Measurements from ENCODE around the gene THOP1.
"Not testable (repeated sequence)": the region's sequence is repeated elsewhere in the genome, so short reads cannot be mapped to it uniquely, and the experiment has no call there.

The THOP1 gene

DNA sequence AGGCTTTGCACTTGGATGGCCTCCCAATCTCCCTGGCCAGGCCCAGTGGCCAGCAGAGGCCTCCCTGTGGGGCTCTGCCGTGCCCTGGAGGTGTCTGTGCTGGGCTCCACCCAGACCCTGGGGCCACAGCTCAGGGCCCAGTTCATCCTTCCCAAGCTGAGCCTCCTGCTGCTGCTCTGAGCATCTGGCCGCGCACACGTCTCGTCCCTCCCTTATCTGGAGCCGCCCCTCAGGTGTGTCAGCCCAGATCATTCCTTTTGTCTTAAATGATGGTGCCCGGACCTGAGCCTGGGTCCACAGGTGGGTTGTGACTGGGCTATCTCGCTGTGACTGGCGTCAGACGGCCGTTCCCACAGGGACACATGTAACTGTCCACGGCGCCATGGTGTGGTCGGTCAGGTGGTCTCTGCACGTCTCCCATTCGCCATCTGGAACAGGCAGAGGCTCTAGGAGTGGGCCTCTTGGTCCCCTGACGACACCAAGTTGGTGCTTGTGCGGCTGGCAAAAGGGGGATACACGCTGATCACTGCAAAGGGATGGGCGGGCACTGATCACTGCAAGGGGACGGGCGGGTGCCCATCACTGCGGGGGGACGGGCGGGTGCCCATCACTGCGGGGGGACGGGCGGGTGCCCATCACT lies 20.1 kb downstream of the THOP1 start:
- DNase-seq, result no peak

DNA sequence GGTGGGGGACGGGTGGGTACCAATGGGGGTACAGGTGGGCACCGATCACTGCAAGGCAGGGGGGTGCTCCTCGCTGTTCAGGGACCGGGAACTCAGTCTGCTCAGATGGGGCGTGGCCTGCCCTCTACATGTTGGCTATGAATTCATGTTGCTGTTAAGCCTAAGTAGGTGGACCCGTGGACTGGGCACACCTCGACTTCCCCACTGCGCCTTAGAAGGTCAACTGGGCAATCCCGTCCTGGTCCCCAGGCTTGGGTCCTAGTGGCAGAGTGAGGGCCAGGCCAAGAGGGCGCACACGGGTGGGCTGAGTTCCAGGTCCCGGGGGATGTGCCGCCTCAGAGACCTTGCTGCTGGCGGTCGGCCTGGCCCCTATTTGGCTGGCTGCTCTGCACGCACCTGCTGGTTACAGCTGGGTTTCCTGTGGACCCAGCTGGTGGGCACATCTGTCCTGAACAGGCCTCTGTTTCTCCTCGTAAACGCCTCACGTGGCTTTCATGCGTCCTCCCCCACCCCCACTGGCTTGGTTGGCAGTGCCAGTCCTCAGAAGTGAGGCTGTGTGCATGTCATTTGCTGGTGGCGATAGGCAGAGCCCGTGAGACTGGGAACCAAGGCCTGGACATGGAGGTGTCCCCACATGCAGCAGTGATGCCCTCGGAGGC lies 20.8 kb downstream of the THOP1 start:
- DNase-seq, result no peak

DNA sequence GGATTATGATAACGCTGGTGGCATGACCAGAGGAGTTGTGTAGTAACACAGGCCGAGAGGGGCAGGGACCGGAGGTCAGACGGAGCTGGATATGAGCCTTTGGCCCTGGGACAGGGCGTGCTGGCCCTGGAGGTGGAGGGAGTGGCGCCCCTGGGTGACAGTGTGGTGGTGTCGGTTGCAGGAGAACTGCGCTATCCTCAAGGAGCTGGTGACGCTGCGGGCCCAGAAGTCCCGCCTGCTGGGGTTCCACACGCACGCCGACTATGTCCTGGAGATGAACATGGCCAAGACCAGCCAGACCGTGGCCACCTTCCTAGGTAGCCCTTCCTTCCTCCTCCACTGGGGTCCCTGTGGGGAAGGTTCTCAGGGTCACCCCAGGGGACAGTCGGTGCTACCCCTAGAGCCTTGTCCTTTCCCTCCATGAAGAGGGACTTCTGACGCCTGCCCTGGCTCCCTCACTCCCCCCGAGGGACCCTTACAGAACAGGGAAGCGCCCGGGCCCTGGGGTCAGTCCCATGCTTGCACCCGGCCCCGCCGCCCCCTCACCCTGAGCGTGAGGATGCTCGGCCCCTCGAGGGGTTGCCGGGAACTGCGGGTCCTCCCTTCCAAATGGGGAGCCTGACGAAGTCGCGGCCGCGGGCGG lies 21.6 kb downstream of the THOP1 start:
- no peak for DNase-seq

DNA sequence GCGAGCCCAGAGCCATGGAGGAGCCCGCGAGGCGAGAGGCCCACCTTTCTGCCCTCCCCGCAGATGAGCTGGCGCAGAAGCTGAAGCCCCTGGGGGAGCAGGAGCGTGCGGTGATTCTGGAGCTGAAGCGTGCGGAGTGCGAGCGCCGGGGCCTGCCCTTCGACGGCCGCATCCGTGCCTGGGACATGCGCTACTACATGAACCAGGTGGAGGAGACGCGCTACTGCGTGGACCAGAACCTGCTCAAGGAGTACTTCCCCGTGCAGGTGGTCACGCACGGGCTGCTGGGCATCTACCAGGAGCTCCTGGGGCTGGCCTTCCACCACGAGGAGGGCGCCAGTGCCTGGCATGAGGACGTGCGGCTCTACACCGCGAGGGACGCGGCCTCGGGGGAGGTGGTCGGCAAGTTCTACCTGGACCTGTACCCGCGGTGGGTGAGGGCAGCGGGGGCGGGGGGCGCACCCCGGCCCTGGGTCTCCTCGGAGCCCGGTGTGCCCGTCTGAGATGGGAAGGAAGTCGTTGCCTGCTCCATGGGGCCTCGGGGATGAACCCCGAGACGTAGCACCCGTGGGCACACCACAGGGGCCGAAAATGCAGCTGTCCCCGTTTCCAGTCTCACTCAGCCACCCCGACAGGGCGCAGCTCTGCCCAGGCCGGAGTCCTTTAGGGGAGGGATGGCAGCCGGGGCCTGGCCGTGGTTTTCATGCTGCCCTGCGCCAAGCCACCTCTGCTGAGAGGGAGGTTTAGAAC lies 22.3 kb downstream of the THOP1 start:
- DNase-seq, result no peak

DNA sequence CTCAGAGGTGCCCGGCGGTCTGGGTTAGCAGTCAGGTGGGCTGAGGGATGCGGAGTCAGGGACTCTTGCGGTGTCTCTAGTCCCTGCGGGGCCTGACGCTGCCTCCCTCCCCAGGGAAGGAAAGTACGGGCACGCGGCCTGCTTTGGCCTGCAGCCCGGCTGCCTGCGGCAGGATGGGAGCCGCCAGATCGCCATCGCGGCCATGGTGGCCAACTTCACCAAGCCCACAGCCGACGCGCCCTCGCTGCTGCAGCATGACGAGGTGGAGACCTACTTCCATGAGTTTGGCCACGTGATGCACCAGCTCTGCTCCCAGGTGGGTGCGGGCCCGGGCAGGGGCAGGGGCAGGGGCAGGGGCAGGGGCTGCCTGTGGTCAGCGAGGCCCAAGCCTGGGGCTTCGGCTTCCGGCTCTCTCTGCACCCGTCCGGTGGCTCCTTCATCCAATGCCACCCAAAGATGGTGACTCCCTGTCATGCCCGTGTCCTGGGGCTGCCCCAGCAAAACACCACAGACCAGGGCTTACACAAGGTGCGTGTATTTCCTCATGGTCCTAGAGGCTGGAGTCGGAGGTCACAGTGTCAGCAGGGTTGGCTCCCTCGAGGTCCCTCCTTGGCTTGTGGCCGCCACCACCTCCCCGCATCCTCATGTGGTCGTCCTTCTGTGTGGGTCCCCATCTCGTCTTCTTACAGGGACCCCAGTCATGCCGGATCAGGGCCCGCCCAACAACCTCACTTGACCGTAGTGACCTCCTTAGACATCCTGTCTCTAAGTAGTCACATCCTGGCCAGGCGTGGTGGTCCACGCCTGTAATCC lies 23.0 kb downstream of the THOP1 start:
- no peak for DNase-seq

DNA sequence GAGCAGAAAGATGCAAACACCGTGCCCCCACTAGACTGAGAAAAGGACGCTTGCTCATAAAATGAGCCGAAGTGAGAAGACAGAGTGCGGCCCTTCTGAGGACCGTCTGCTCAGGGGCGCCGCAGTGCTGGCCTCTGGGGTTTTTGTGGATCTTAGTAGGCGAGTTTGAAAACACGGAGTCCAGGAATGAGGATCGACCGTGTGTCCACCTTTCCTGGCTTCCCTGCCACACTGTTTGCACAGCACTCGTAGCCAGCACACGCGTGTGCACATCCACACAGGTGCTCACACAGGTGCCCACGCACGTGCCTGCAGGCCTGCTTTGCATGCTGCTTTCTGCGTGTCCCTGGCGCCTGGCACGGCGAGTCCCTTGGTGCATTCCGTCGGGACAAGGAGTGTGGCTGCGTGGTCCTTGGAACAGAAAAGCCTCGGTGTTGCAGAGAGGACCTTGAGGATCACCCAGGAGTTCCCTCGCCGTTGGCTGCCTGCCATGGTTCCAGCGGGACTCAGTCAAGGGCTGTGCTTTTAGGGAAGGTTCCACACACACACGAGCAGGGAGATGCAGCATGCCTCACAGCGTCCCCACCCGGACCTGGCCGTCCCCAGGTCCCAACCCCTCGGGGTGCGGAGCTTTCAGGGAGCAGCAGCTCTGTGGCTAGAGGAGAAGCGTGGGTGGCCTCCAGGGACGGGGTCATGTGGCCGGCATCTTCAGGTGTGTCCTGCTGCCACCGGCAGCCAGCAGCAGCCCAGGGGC lies 24.3 kb downstream of the THOP1 start:
- no peak for DNase-seq

DNA sequence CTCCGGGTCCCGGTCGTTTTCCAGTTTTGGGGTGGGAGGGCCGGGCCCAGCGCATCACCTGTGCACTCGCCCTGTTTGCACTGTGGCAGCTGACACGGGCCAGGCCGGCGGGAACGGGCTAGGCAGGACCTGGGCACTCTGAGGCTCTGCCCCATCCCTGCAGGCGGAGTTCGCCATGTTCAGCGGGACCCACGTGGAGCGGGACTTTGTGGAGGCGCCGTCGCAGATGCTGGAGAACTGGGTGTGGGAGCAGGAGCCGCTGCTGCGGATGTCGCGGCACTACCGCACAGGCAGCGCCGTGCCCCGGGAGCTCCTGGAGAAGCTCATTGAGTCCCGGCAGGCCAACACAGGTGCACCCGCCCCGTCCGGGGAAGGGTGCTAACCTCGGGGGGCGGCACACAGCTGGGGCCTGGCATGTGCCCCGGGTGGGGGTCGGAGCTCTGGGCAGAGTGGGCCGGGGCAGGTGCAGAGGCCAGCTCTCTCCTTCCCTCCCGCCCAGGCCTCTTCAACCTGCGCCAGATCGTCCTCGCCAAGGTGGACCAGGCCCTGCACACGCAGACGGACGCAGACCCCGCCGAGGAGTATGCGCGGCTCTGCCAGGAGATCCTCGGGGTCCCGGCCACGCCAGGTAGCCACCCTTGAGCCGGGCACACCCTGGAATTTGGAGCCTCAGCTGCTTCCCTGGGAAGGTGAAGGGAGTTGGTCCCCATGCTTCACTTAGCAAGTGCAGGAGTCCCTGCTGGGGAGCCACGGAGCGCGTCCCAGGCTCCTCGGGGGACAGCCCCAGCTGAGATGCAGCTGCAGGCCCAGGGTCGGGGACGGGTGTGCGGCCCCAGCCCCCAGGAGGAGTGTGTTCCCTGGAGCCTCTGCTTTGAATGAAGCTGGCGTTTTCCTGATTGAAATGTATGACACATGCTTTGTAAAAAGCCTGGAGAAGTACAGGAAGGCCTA lies 25.1 kb downstream of the THOP1 start:
- no peak for DNase-seq

DNA sequence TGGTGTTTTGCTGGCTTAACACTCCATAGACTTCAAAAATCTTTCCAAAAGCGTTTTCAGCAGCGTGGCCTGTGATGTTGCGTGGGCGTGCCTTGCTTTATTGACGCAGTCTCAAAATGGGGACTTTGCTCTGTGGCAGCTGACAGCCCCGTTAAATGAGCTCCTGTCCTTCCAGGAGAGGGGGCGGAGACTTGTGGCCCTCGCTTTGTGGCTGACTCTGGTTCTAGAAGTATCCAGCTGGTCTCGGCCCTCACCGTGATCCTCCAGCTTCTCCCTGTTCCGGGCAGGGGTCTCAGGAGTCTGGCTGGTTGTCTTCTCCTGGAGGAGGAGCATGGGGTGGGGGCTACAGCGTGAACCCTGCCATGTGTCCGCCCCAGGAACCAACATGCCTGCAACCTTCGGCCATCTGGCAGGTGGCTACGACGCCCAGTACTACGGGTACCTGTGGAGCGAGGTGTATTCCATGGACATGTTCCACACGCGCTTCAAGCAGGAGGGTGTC lies 26.0 kb downstream of the THOP1 start:
- DNase-seq, result no peak

DNA sequence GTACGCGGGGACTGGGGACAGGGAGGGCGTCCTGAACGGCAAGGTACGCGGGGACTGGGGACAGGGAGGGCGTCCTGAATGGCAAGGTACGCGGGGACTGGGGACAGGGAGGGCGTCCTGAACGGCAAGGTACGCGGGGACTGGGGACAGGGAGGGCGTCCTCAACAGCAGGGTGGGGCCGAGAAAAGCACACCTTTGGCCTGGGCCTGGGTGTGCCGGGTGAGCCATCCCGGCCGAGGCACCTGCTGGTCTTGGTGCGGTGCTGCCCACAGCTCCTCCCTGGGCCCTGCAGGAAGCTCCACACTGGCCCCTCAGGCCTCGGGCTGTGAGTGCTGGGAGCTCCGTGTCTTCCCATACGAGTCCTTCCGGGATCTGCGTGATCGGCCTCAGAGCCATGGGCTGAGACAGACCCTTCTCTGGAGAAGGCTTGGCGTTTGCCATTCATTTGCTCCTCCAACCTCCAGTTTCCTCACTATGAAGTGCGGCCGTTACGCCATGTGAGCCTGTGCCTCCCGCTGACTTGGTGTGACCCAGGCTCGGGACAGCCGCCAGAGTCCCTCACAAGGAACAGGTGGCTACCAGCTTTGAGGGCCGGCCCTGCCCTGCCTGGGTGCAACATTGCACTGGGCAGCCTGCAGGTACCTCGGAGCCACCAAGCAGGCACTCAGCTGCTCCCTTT lies 26.6 kb downstream of the THOP1 start:
- DNase-seq, result no peak

DNA sequence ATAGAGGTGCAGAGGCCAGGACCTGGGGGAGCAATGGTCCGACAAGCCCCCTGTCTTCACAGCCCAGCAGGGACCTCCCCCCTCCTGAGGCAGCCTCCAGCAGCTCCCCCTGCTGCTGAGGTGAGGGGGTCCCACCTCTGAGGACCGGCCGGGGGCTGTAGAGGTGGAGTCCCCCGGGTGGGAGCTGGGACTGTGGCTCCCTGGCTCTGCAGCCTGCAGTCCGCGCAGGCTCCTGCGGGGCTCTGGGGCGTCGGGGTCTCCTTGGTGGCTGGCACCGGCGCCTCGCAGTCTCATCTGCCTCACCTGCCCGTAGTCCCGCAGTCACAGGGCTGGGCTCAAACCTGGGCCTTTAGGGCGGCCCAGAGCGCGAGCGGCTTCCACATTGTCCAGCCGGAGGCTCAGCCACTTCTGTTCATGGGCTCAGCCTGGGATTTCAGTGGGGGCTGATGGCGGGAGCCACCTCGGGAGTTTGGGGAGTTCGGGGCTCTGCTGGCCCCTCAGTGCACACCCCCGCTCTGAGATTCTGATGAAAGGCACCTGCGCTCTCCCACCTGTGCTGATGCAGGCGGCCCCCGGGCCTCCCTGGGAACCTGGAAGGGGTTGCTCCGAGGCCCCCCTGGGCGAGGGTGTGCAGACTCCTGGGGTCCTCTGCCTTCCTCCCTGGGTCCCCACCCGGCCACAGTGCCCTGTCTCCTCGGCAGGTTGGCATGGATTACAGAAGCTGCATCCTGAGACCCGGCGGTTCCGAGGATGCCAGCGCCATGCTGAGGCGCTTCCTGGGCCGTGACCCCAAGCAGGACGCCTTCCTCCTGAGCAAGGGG lies 27.3 kb downstream of the THOP1 start:
- DNase-seq, result no peak

DNA sequence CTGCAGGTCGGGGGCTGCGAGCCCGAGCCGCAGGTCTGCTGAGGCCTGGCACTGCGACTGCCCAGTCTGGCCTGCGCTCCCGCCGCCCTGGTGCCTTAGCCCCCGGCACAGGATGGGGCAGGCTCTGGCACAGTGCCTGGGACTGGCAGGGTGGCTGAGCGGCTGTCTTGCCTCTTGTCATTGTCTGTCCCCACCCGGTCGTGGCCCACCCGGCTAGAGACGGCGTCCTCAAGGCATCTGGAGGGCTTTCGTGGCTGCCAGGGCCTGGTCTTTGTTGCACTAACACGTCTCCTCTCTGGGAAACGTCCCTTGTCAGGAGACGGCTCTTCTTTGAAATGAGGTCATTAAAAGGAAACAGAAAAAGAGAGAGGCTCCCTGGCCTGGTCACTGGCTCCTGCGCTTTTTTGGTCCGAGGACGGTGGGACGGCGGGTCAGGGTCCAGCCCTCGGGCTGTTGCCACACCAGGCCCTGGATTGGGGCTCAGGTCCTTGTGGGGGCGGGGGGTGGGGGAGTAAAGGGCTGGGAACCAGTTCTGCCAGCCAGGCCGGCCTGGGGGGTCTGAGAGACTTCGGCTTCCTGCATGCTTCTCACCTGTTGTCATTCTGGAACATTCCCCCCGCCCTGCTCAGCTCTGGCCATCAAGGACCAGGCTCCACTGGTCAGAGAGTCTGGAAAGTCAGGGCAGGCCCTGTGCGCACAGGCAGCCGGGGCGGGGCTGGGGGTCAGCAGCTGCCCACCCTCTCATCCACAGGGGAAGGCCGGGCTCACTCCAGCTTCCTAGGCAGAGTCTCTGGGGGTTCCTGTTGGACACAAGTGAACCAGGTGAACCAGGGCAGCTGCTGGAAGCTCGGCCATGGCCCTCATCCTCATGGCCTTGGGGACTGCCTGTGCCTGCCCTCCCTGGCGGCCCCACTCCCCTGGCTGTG lies 28.2 kb downstream of the THOP1 start:
- DNase-seq, result no peak

DNA sequence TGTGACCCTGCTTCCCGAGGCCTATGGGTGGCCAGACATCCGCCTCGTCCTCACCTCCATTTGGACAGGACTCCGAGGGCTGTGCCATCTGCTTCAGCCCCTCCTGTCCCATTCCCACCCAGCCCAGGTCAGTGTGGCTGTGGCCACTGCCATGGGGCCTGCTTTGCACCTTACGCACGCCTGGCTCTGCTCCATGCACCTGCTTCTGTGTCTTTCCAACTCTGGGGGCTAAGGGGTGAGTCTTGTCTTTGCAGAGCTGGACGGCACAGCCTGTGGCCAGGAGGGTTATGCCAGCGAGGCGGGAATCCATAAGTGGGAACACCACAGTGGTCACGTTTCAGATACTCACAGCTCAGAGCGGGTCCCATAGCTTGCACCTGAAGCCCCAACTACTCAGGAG lies 29.1 kb downstream of the THOP1 start:
- no peak for DNase-seq

DNA sequence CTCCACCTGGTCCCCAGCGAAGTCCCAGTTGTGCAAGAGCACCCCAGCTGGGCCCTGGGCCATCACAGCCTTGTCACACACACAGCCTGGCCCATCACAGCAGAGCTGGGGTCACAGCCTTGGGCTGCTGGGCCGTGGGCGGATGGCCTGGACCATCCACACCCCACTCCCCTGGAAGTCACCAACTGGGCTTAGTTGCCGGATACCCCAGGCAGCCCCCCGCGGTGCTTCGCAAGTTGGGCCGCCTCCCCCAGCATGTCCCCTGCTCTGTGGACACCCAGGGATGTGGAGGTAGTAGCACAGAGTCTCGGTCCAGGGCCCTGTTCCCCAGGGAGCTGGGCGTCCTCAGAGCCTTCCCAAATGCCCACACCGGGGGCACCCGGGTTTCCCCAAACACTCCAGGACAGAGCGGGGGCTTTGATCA lies 29.9 kb downstream of the THOP1 start:
- no peak for DNase-seq

DNA sequence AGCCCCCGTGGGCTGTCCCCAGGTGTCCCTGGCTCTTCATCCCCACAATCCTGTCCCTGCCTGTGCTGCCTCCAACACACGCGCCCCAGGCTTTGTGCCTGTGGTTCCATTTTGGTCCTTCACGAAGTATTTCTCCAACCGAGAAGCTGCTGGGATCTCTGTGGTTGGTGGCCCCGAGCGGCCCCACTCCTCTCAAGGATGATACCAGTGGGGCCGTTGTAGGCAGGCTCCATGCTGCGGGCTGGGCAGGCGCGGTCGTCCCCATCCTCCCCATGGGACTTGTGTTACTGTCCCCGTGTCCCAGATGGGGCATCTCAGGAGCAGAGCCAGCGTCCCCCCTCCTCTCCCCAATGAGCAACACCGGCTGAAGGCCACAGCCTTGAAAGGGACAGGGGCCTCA lies 30.6 kb downstream of the THOP1 start:
- DNase-seq, result no peak

DNA sequence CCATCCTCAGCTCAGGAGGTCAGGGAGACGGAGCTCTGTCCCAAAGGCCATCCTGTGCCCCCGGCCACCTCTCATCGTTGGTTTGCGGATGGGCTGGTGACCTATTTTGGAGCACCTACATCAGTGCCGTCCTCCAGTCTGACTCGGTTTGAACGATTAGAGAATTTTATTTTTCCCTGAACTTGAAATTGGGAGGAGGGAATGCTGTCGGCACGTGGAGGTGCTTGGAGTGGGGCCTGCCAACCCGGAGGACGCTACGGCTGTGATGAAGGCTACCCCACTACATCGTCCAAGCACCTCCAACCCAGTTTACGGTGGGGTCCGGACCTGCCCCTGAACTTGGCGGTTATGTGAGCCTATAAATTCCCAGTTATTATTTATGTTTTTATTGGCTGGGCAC lies 31.3 kb downstream of the THOP1 start:
- DNase-seq, result no peak

DNA sequence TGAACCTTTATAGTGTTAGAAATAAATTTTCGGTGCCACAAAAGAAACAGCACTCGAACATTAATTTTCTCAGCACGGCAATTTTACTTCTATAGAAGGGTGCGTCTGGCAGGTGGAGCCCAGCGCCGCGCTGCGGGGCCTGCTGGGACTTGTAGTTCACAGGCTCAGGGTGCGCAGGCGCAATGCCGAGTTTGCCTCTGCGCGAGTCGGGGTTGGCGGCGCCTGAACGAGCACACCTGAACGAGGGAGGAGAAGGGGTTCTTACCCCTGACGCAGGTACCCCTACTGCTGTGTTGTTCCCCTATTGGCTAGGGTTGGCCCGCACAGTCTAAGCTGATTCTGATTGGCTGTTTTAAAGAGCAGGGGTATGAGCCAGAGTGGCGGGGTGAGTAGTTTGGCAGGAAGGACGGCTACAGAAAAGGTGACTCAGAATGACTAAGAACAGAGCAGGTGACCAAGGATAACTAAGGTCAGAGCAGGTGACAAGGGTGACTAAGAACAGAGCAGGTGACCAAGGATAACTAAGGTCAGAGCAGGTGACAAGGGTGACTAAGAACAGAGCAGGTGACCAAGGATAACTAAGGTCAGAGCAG lies 32.0 kb downstream of the THOP1 start:
- not testable (repeated sequence) for DNase-seq

DNA sequence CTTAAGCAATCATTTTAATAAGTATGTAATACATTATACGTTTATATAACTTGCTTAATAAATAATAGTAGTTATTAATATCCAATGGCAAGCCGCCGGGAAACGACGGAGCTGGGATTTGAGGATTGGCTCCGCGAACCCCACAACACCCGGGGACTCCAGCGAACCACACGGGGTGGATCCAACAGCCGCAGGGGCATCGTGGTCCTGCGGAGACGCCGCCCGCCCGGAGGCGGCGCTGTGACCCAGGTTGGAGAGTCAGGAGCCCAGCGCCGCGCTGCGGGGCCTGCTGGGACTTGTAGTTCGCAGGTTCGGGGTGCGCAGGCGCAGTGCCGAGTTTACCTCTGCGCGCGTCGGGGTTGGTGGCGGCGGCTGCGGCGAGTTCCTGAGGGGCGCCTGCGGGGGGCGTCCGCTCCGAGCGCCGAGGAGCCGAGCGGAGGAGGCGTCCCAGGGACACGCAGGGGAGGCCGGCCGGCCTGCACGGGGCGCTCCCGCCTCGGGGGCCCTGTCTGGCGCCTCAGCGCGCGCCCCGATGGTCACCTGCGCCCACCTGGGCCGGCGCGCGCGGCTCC lies 34.3 kb downstream of the THOP1 start, which contains the start of gene ZNF554:
Gene ZNF554, plus strand, starts transcription at position 329 of the 572 bp plus-strand sequence. Its CDS starts 204 bp downstream, at position 533.
- DNase-seq, result peak; percentile 97
